ENCODE measurements around the gene CCDC57.
A peak's percentile ranks its signal among the peaks of the same experiment; 100 is the strongest.

GRCh38 chr17:82245134-82246039 is 32.7 kb upstream of the CCDC57 start:
- TF ChIP-seq ZNF316 (IDR thresholded peaks at IDR 0.05) (no peak), FIP1L1 (IDR thresholded peaks at IDR 0.05; ENCODE audit: low read depth, low read length, poor library complexity, severe bottlenecking) (peak; percentile 2), CREB1 (IDR thresholded peaks at IDR 0.05) (no peak), CREB1 (CRISPR knock-in tag; IDR thresholded peaks at IDR 0.05) (no peak), GATA2 (CRISPR knock-in tag; IDR thresholded peaks at IDR 0.05) (no peak), ZSCAN29 (IDR thresholded peaks at IDR 0.05) (no peak), EZH2 (IDR thresholded peaks at IDR 0.05; ENCODE audit: borderline replicate concordance, low read depth, low read length) (no peak), NR2C2 (CRISPR knock-in tag; IDR thresholded peaks at IDR 0.05) (no peak), NR2C2 (tag; IDR thresholded peaks at IDR 0.05) (no peak), POLR2A (conservative IDR thresholded peaks at IDR 0.05) (no peak), TBL1XR1 (IDR thresholded peaks at IDR 0.05; ENCODE audit: low read length in 2 of 2) (no peak)
- TF ChIP-seq, protein P1, sequence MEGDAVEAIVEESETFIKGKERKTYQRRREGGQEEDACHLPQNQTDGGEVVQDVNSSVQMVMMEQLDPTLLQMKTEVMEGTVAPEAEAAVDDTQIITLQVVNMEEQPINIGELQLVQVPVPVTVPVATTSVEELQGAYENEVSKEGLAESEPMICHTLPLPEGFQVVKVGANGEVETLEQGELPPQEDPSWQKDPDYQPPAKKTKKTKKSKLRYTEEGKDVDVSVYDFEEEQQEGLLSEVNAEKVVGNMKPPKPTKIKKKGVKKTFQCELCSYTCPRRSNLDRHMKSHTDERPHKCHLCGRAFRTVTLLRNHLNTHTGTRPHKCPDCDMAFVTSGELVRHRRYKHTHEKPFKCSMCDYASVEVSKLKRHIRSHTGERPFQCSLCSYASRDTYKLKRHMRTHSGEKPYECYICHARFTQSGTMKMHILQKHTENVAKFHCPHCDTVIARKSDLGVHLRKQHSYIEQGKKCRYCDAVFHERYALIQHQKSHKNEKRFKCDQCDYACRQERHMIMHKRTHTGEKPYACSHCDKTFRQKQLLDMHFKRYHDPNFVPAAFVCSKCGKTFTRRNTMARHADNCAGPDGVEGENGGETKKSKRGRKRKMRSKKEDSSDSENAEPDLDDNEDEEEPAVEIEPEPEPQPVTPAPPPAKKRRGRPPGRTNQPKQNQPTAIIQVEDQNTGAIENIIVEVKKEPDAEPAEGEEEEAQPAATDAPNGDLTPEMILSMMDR (IDR thresholded peaks at IDR 0.05 in 2 of 3, conservative IDR thresholded peaks at IDR 0.05 in 1 of 3; ENCODE audit: insufficient read depth in 2 of 3, low read depth in 1 of 3, low read length in 3 of 3): no peak
- TF ChIP-seq, protein P2, sequence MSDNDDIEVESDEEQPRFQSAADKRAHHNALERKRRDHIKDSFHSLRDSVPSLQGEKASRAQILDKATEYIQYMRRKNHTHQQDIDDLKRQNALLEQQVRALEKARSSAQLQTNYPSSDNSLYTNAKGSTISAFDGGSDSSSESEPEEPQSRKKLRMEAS (CRISPR knock-in tag; IDR thresholded peaks at IDR 0.05): no peak
